Loucy (cell line): ENCODE data around the gene MDGA2.

Experiments used
- H2AFZ ChIP-seq: fragments of 200-600 bp; sonication (generic); 2 replicates; pipeline ENCODE4 v1.6.0; 2016; ENCODE audit warnings: antibody characterized with exemption, mild to moderate bottlenecking, low read length, moderate library complexity
- H3F3A ChIP-seq: fragments of 200-600 bp; 2 replicates; pipeline ENCODE4 v1.6.0; 2016; ENCODE audit warnings: antibody characterized with exemption, low read depth, mild to moderate bottlenecking
- H3K27me3 ChIP-seq: fragments of 200-600 bp; sonication (generic); 2 replicates; pipeline ENCODE4 v1.6.1; 2014; ENCODE audit warnings: low read length, mild to moderate bottlenecking; ENCODE audit not compliant: insufficient read depth, poor library complexity, severe bottlenecking
- H3K36me3 ChIP-seq: fragments of 200-600 bp; sonication (generic); 2 replicates; pipeline ENCODE4 v1.6.1; 2016; ENCODE audit warnings: low read length; ENCODE audit not compliant: insufficient read depth
- H3K4me1 ChIP-seq: fragments of 200-600 bp; sonication (generic); 2 replicates; pipeline ENCODE4 v1.5.1; 2014; ENCODE audit warnings: low read length, mild to moderate bottlenecking; ENCODE audit not compliant: insufficient read depth, poor library complexity, severe bottlenecking
- H3K4me2 ChIP-seq: fragments of 200-600 bp; sonication (generic); 2 replicates; pipeline ENCODE4 v1.6.0; 2014; ENCODE audit warnings: antibody characterized with exemption, low read length, low read depth, mild to moderate bottlenecking; ENCODE audit not compliant: poor library complexity, severe bottlenecking
- H3K4me3 ChIP-seq: fragments of 200-600 bp; sonication (generic); 2 replicates; pipeline ENCODE4 v1.5.1; 2014; ENCODE audit warnings: low read length, mild to moderate bottlenecking, mixed read lengths; ENCODE audit not compliant: poor library complexity, severe bottlenecking
- H3K79me2 ChIP-seq: fragments of 200-600 bp; sonication (generic); 2 replicates; pipeline ENCODE4 v1.6.1; 2014; ENCODE audit warnings: low read length; ENCODE audit not compliant: insufficient read depth
- H3K9ac ChIP-seq: fragments of 200-600 bp; sonication (generic); 2 replicates; pipeline ENCODE4 v1.6.0; 2014; ENCODE audit warnings: mild to moderate bottlenecking, low read depth, low read length, moderate library complexity; ENCODE audit not compliant: poor library complexity, severe bottlenecking
- H3K9me2 ChIP-seq: fragments of 200-600 bp; sonication (generic); replicated peaks from 2 replicates; pipeline ENCODE4 v1.6.1; 2016; ENCODE audit warnings: low read depth, low read length, mixed read lengths
- H3K9me3 ChIP-seq: fragments of 200-600 bp; sonication (generic); 2 replicates; pipeline ENCODE4 v1.6.1; 2014; ENCODE audit warnings: mild to moderate bottlenecking, antibody characterized with exemption, low read length, low read depth; ENCODE audit not compliant: insufficient read depth
- H4K20me1 ChIP-seq: fragments of 200-600 bp; sonication (generic); 2 replicates; pipeline ENCODE4 v1.6.0; 2014; ENCODE audit warnings: antibody characterized with exemption, low read length, mild to moderate bottlenecking; ENCODE audit not compliant: insufficient read depth, poor library complexity, severe bottlenecking
- EZH2phosphoT487 ChIP-seq: fragments of 200-600 bp; IDR thresholded peaks from 2 replicates; pipeline ENCODE4 v1.6.1; 2018; ENCODE audit warnings: antibody characterized with exemption, mild to moderate bottlenecking, moderate library complexity, borderline replicate concordance
- TF ChIP-seq, protein P1 (sequence below): fragments of 200-600 bp; sonication (generic); conservative IDR thresholded peaks from 2 replicates; pipeline ENCODE4 v1.5.1; 2014; ENCODE audit warnings: mild to moderate bottlenecking, antibody characterized with exemption, low read length

The MDGA2 gene

DNA sequence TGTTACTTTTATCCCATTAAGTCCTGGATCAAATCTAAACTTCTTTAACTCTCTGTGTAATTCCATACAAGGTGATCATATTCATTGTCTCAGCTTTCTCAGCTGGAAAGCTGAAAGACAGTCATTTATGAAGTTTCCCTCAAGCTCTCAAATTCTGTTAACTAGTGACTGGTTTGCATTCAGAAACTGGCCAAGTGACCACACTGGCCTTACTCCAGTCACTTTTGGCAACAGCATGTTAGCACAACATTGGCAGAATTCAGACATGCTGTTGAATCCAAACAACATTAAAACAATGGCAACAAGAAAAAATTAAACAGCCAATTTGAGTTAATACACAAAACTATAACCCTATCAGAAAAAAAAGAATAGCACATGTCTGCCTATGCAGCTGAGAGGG, 343.3 kb downstream of the MDGA2 start:
- Histone ChIP-seq H3K4me1 (no peaks in the 10 kb centered on the region), H3K36me3 (no peaks in the 10 kb centered on the region), H3K27me3 (no peaks in the 10 kb centered on the region), H3K9me3 (no peaks in the 10 kb centered on the region), H3K4me3 (no peak overlapping the region), H3K4me2 (no peak overlapping the region), H2AFZ (no peak overlapping the region), H3K9ac (no peak overlapping the region), H3F3A (no peaks in the 10 kb centered on the region), H3K79me2 (no peaks in the 10 kb centered on the region), H4K20me1 (no peaks in the 10 kb centered on the region), H3K9me2 (no peaks in the 10 kb centered on the region)
- TF ChIP-seq, protein P1, sequence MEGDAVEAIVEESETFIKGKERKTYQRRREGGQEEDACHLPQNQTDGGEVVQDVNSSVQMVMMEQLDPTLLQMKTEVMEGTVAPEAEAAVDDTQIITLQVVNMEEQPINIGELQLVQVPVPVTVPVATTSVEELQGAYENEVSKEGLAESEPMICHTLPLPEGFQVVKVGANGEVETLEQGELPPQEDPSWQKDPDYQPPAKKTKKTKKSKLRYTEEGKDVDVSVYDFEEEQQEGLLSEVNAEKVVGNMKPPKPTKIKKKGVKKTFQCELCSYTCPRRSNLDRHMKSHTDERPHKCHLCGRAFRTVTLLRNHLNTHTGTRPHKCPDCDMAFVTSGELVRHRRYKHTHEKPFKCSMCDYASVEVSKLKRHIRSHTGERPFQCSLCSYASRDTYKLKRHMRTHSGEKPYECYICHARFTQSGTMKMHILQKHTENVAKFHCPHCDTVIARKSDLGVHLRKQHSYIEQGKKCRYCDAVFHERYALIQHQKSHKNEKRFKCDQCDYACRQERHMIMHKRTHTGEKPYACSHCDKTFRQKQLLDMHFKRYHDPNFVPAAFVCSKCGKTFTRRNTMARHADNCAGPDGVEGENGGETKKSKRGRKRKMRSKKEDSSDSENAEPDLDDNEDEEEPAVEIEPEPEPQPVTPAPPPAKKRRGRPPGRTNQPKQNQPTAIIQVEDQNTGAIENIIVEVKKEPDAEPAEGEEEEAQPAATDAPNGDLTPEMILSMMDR: no peak
- no peak for TF ChIP-seq EZH2phosphoT487

DNA sequence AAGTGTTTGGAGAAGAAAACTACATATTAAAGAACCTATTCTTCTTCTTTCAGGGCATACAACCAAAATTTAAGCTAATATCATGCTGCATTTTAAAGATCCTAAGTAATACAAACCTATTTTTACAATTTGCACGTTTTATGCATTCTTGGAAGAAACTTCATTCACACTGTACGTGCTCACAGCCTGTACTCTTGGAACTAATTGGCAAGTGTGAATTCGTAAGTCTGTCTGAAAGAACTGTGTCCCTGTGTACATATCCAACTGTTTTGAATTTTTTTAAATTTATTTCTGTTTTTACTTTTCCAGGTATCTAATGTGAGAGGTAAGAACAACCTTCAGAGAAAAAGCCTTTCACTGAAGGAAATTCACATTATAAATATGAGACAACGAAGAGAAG, 347.0 kb downstream of the MDGA2 start:
- Histone ChIP-seq H3F3A (no peaks in the 10 kb centered on the region), H2AFZ (no peak overlapping the region), H3K4me2 (no peak overlapping the region), H3K9ac (no peak overlapping the region), H3K9me3 (no peaks in the 10 kb centered on the region), H3K27me3 (no peaks in the 10 kb centered on the region), H3K4me1 (no peaks in the 10 kb centered on the region), H3K36me3 (no peaks in the 10 kb centered on the region), H3K9me2 (no peaks in the 10 kb centered on the region), H4K20me1 (no peaks in the 10 kb centered on the region), H3K4me3 (no peak overlapping the region), H3K79me2 (no peaks in the 10 kb centered on the region)
- TF ChIP-seq, protein P1: no peak
- no peak for TF ChIP-seq EZH2phosphoT487

DNA sequence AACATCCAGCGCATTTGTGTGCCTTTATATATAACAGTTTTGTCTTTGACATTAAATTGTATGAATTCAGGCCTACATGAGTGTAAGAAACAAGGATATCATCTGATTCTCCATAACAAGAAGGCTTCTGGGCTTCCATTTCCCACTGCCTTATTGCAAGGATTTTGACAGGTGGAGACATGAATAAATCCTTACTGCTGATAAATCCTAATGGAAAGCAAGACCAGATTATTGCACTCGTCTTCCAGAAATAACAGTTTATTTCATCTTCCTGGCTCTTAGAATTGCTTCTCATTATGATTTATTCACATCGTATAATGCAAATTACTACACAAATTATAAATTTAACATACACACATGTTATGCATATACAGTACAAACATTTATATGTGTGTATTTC, 348.1 kb downstream of the MDGA2 start:
- no peaks in the 10 kb centered on the region for H3K9me3 ChIP-seq
- H3K4me2 ChIP-seq: no peak overlapping the region
- H3K79me2 ChIP-seq: no peaks in the 10 kb centered on the region
- H2AFZ ChIP-seq: no peak overlapping the region
- TF ChIP-seq, protein P1: no peak
- no peak for TF ChIP-seq EZH2phosphoT487
- no peaks in the 10 kb centered on the region for H3F3A ChIP-seq
- no peaks in the 10 kb centered on the region for H3K9me2 ChIP-seq
- no peak overlapping the region for H3K9ac ChIP-seq
- no peaks in the 10 kb centered on the region for H3K27me3 ChIP-seq
- H4K20me1 ChIP-seq: no peaks in the 10 kb centered on the region
- H3K36me3 ChIP-seq: no peaks in the 10 kb centered on the region
- no peaks in the 10 kb centered on the region for H3K4me1 ChIP-seq
- no peak overlapping the region for H3K4me3 ChIP-seq
